Activated T-helper 9 cell treated with anti-CD3 and anti-CD28 coated beads, Interleukin-2, amount 50 U/mL, for 16 hours (primary cell): ENCODE results near the gene IZUMO1R.
"Not testable (repeated sequence)": the region's sequence is repeated elsewhere in the genome, so short reads cannot be mapped to it uniquely, and the experiment has no call there.

Experiments
- DNase-seq: peaks from one replicate; pipeline ENCODE4 v3.0.0-alpha.2; 2020; ENCODE audit warnings: low read depth

IZUMO1R gene

DNA sequence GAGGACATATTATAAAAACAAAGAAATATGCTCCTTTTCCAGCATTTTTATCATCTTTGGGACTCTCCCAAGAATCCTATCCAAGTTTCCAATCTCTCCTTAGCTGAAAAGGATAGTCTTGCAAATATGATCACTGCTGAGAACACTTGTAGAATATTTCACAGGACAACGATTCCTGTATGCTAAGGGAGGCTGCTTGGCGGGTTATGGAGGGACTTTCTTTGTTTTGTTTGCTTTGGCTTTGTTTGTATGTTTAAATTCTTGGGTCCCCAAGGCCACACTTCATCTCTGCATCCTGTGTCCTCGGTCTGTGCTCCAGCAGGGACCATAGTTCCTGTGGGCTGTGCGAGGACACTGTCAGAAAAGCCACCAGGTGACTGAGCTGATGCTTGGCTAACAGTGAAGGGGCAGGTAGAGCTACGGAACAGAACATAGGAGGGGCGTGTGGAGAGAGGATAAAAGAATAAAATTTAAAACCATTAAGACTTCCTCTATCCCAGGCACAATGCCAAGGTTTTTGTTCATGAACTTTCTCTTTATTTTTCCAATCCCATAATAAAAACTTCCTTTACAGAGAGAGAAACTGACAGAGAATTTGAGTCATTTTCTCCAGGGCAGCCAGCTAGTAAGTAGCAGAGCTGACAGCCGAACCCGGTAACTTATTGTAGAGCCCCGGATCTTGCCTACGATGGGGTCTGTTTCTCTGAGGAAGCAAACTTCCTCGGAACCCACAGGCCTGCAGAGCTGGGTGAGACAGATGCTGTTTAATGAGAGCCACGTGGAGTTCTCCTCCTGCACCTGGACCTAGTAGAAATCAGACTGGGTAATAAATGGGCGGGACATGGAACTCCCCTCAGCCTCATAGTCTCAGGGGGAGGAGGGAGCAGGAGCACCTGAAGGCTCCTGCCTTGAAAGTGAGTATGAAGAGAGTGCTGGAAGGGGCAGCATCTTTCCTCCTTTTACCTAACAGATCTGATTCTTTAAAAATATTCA, at the start of gene IZUMO1R:
IZUMO1R (plus strand) TSS at position 615 of the 993 bp plus-strand sequence. CDS start 1,057 bp downstream, outside the sequence.
- no peak for DNase-seq

DNA sequence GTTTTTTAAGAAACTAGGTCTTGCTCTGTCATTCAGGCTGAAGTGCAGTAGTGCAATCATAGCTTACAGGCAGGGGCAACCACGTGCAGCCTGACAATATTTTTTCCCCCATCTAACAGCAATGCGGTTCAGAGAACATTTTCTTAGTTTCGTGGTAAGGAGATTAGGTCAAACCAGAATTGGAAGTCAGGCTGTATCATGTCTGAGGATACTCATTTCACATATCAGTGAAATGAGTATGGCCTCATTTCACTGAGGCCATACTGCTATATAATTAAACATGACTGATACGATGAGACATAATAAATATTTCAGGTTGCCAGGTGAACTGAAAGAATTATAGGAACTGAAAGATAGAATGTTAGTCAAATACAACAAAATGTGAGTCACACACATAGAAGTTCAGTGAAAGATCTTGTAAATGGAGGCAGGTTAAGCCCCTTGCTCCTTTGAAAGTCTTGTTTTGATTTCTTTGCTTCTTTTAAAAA, 32.5 kb upstream of the IZUMO1R start:
- DNase-seq = no peak

DNA sequence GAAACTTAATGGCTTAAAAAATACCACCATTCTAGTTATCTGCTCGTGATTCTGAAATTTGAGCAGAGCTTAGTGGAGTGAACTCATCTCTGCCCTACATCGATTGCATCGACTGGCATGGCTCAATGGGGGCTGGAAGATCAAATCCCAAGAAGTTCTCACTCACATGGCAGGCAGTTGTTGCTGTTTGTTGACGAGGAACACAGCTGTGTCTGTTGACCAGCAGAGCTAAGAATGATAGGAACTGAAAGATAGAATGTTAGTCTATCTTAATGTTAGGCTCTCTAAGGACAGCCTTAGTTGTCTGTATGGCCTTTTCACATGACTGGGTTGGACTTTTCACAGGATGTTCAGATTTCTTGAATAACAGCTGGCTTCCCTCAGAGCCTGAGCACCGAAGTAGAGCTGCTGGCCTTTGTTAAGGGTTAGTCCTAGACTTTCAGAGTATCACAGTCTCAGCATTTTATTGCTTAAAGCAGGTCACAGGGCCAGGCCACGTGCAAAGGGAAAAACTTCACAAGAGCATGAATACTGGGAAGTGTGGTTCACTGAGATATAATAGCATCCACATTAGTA, 31.6 kb upstream of the IZUMO1R start:
- DNase-seq = no peak

GRCh38 chr11:94275961-94276360, 28.4 kb upstream of the IZUMO1R start:
- no peak for DNase-seq

GRCh38 chr11:94276943-94277342, 27.4 kb upstream of the IZUMO1R start:
- no peak for DNase-seq

DNA sequence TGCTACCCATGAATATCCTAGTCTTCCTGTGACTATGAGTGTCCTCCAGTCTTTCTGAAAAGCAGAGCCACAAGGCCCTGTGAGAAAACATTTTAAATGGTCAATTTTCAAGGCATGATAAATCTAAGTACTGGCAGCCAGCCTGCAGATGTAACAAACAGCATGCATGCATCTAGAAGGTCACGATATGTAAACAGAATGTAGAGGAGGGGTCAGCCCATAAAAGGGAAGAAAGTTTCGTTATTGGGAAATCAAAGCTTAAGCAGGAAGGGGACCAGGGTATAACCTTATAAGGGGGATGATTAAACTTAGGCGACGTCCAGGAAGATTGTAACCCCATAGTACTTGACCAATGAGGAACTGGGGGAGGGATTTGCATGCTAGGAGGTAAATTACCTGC, 26.2 kb upstream of the IZUMO1R start:
- DNase-seq = not testable (repeated sequence)

DNA sequence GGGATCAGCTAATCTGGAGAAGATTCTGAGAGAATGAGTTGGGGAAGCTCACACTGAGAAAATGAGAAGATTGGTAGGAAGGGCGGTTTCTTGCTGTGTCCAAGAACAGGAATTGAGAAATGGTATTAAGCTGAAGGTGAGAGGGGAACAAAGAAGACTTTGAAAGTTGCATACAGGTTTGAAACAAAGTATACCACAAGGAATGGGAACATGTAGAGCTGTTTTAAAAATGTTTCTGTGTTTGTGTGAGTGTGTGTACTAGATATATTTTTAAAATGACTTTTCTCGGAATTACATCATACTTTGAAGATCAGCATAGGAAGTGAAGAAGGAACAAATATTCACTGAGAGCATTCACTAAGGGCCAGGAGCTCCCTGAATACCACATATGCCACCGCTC, 24.4 kb upstream of the IZUMO1R start:
- DNase-seq = no peak

DNA sequence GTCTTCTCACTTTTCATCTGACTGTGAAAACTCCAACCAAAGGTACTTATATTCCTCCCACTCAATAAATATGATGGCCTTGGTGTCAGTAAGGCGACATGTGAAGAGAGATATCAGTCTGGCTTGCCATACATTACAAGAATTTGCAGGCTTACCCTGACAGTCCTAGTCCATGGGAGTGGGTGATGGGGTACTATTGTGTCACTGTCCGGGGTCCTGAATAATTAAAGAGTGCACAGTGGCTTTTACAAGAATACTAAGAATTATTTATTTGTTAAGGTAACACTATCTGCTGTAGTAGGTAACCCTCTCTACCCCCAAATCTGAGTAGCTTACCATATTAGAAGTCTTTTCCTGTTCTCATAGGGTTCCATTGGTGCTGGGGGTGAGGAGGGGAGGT, 23.1 kb upstream of the IZUMO1R start:
- DNase-seq = no peak

- DNase-seq = no peak
Observed at GRCh38 chr11:94283678-94284077, 20.7 kb upstream of the IZUMO1R start.

DNA sequence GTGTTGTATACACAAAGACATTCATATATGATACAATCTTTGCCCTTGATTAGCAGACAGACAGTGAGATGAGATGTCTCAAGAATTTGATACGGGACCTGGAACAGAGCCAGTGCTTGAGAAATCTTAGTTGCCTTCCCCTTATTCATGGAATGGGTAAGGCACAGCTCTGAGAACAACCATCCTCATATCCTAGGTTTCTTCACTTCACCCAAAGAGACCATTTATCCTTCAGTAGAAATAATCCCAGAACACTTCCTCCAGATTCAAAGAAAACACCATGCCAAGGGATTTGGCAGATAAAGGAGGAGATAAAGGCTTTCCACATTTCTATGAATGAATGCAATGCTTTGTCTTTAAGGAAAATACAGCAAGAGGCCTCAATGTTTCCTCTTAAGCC, 8.8 kb upstream of the IZUMO1R start:
- no peak for DNase-seq

- DNase-seq = no peak
Observed at GRCh38 chr11:94297985-94298576, 6.3 kb upstream of the IZUMO1R start.

- DNase-seq = no peak
Observed at GRCh38 chr11:94302776-94303175, 1.6 kb upstream of the IZUMO1R start.

- DNase-seq = no peak
Observed at GRCh38 chr11:94305146-94305545, 766 bp downstream of the IZUMO1R start.

GRCh38 chr11:94307101-94307791, 2.9 kb downstream of the IZUMO1R start:
- no peak for DNase-seq

GRCh38 chr11:94308024-94308423, 3.6 kb downstream of the IZUMO1R start:
- no peak for DNase-seq

- no peak for DNase-seq
Observed at GRCh38 chr11:94309757-94310156, 5.4 kb downstream of the IZUMO1R start.

- no peak for DNase-seq
Observed at GRCh38 chr11:94310191-94310875, 6.0 kb downstream of the IZUMO1R start.

DNA sequence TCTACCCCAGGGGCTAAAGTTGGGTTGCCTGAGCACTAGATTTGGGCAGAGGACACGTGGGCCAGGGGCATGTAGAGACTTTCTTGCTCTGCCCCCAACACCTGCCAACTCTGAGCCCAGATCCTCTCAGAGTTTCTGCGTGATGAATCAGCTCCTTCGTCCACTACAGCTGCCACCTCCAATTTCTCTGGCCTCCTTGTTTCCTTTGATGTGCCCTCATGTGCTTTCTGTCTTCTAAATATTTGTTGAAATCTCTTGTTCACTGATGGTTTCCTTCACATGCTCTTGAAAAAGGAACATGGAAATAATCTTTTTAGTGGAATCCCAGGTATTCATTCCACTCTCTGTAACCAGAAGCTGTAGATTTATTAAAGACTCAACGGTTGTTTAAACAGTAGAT, 8.0 kb downstream of the IZUMO1R start:
- DNase-seq = no peak

DNA sequence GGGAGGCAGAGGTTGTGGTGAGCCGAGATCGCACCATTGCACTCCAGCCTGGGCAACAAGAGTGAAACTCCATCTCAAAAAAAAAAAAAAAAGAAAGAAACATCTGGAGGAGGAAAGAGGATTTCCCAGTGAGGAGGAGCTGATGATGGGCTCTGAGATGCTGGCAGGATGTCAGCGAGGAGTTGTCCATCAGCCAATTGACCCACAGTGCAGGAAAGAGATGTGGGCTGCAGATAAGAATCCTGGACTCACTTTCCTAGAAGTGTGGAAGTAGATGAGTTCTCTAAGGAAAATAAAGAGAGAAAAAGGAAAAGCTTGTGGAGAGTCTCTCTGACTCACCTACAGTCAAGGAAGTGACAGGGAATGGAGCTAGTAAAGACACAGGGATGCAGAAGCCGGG, 9.7 kb downstream of the IZUMO1R start:
- no peak for DNase-seq

- DNase-seq = no peak
Observed at GRCh38 chr11:94315664-94316063, 11.3 kb downstream of the IZUMO1R start.

GRCh38 chr11:94322501-94322900, 18.1 kb downstream of the IZUMO1R start:
- no peak for DNase-seq

DNA sequence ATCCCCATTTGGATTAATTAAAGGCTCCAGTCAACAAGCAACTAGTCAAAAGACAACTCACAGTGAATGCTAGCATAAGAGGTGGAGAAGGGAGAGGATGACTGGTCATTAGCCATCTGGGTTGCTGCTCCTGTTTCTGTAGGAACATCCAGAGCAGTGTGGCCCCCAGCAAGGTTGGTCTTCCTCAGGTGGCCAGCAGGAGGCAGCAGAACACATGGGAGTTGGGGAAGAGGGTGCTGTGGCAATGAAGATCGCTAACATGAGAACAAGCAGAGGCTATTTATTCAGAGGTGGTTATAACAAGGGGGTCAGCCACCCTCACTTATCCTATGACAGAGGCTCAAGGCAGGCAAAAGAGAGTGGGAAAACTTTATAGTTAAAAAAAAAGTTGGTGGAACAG, 21.3 kb downstream of the IZUMO1R start:
- DNase-seq = no peak
